ENCODE data around the gene ZNF90.
"Not testable (repeated sequence)": the region's sequence is repeated elsewhere in the genome, so short reads cannot be mapped to it uniquely, and the experiment has no call there.

The ZNF90 gene

GRCh38 chr19:20077791-20078463, at the start of gene ZNF90:
ZNF90 (plus strand) TSS chr19:20078000; CDS start chr19:20078133, 133 bp downstream.
- DNase-seq: peak; percentile 92

DNA sequence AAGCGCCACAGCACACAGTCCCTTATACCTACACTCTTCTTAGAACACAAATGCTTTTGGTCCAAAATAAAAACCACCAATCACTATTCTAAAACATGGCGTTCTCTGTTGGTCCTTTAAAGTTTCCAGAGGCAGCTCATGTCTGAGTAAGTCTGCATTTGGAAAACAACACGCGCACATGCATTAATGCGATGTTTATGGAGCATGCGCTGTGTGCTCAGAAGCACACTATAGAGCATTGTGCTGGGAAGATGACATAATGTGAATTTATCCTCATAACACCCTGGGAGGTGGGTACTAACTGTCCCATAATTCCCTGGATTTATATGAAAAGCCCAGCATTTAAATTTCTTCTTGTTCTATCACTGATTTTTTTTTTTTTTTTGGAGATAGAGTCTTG, 49.2 kb upstream of the ZNF90 start:
- DNase-seq: no peak

DNA sequence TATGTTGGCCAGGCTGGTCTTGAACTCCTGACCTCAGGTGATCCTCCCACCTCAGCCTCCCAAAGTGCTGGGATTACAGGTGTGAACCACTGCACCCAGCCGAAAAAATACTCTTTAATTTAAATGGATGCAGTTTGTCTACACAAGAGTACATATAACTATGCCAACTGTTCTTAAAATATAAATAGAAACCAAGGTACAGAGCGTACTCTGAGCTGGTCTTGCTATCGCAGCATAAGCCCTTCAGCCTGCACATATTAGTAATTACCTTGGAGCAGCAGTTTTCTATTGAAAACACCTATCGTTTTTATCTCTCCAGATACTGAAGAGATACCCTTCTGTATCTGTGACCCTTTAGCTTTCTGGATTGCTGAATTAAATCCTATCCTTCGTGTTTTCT, 41.9 kb upstream of the ZNF90 start:
- DNase-seq: no peak

GRCh38 chr19:20038358-20039202, 39.2 kb upstream of the ZNF90 start:
- DNase-seq: no peak

GRCh38 chr19:20039203-20039723, 38.5 kb upstream of the ZNF90 start, which contains the start of gene ZNF682:
ZNF682 (minus strand) TSS chr19:20039505; CDS start chr19:20039345, 160 bp downstream.
- DNase-seq: peak; percentile 97

GRCh38 chr19:20044663-20045062, 33.1 kb upstream of the ZNF90 start:
- DNase-seq: no peak

- DNase-seq: not testable (repeated sequence)
These were observed 32.1 kb upstream of the ZNF90 start for GRCh38 chr19:20045742-20046141.

DNA sequence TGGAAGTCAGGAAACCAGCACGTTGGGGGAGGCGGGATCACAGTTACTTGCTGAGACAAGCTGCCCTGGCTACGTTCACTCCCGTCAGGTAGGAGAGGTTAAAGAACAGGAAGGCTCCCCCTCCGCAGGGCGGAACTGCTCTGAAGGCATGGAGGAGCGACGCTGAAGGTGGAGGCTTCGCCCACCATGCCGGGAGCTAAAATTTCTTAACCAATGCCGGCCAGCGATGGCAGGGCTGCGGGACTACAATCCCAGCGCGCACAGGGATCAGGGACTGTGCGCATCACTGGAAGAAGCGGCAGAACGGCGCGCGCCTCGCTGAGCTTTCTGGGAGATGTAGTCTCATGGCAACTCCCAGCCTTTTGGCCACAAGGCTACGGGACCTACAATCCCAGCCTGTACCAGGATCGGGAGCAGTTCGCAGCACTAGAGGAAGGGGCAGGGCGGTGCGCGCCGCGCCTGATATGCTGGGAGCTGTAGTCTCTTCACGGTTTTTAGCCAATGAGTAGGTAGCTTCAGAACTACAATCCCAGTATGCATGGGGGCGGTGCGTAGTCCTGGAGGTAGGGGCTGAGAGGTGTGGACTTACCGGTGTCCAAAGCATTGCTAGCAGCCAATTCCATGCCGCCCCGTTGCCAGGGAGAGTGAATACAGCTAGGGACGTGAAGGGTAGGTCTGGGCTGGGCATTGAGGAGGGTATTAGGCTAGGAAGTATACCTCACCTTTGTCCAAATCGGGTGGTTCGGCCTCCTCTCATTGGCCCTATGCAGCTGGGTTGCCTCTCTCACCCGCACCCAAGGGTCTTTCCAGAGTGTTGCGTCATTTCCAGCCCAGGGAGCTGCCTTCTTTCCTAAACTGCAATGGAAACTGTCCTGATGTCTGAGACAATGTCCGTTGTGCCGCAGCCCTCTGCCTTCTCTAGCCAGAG, 25.7 kb upstream of the ZNF90 start:
- peak; percentile 84 for DNase-seq

DNA sequence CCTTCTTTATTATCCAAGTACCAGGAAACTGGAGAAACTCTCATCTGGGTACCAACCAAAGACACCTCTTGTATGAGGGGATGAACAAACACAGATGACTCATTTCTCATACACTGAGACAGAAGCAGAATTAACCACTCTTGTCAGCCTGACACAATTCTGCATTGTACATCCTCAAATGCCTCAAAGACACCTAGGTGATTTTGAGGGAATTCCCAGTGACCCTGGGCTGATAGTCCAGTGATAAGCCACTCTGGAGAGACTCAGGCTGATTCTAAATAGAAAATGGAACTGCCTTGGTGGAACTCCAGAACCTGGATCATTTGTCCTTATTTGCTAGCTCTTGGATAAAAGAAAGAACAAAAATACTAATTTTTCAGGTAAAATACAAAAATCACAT, 19.1 kb upstream of the ZNF90 start:
- not testable (repeated sequence) for DNase-seq

DNA sequence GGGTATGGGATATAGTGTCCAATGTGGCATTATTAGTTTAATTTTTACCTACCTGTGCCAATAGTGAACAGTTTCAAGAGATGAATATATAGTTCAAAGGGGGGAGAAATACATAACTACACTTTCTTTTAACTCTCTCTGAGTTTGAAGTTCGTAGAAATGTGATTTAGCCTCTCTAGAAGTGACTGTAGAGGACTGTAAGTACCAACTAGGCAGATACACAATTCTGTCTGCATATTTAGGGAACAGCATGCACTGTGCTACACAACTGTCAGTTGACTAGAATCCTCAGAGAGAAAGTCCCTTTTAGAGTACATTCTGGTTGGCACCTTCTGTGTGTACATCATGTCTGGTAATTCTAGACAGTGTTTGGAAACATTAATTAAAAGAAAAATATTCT, 17.5 kb upstream of the ZNF90 start:
- DNase-seq: no peak

DNA sequence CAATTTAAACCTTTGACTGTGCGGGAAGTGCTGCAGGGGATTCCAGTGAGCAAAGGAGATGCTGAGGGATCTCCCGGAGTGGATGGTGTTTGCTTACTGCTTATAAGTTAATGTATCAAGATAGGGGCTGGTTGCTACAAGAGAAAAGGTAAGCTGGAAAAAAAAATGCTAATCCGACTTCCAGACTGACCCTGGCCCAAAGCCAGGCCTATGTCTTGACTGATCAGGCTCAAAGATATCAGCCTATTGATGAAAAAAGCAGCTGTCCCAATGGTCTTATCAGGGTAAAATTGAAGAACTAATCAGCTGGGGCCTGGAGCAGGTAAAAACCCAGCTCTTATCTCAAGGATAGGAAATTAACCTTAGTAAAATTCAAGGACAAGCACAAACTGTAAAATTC, 10.9 kb upstream of the ZNF90 start:
- DNase-seq: no peak

- DNase-seq: no peak
These were observed 9.9 kb upstream of the ZNF90 start for GRCh38 chr19:20067943-20068342.

DNA sequence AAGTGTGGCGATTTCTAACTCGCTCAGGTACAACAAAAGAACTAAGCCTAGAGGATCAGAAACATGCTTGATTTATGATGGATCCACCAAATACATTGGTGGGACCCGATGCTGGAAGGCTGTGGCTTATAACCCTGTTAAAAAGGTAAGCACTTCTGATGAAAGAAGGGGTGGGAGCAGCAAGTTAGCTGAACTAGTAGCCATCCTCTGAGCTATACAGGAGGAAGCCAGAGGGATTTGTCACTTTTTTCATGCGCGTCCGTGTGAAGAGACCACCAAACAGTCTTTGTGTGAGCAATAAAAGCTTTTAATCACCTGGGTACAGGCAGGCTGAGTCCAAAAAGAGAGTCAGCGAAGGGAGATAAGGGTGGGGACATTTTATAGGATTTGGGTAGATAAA, 9.2 kb upstream of the ZNF90 start:
- DNase-seq: not testable (repeated sequence)

- no peak for DNase-seq
These were observed 7.1 kb upstream of the ZNF90 start for GRCh38 chr19:20070691-20071090.

- DNase-seq: no peak
These were observed 4.9 kb upstream of the ZNF90 start for GRCh38 chr19:20072936-20073335.

GRCh38 chr19:20078581-20079031, 806 bp downstream of the ZNF90 start:
- peak; percentile 37 for DNase-seq

DNA sequence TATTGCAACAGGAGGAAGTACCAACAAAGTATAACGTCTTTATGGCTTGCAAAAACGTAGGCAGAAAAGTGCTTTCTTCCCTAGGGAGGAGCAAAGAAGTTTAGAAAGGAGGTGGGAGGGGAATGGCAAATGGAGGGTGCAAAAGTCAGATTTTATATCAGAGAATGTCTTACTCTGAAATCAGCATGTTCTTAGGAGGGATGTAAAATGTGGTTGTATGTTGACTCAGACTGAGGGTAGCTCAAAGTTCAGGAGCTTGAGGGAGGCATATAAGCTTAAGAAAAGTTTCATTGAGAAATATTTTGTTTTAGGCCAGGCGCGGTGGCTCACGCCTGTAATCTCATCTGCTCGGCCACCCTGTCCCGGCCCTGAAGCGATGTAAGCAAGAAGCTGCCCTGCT, 1.7 kb downstream of the ZNF90 start:
- DNase-seq: no peak

- no peak for DNase-seq
These were observed 2.9 kb downstream of the ZNF90 start for GRCh38 chr19:20080656-20081055.

GRCh38 chr19:20082232-20082833, 4.5 kb downstream of the ZNF90 start:
- not testable (repeated sequence) for DNase-seq

- not testable (repeated sequence) for DNase-seq
These were observed 5.1 kb downstream of the ZNF90 start for GRCh38 chr19:20082876-20083275.

GRCh38 chr19:20102097-20102496, 24.3 kb downstream of the ZNF90 start:
- no peak for DNase-seq

- DNase-seq: no peak
These were observed 25.4 kb downstream of the ZNF90 start for GRCh38 chr19:20103091-20103740.

Measured in stimulated activated CD4-positive, alpha-beta T cell treated with anti-CD3 and anti-CD28 coated beads, Interleukin-15, amount 100 ng/mL, for 24 hours (primary cell).